ENCODE results near the gene BHLHE41. TPM values are rescaled to one million over a fixed set of nuclear protein-coding genes. Genes with fewer than 3 reads are reported as not detected.

Gene BHLHE41
- total RNA-seq, 1 donor from 2014 or later = 6.2 TPM

DNA sequence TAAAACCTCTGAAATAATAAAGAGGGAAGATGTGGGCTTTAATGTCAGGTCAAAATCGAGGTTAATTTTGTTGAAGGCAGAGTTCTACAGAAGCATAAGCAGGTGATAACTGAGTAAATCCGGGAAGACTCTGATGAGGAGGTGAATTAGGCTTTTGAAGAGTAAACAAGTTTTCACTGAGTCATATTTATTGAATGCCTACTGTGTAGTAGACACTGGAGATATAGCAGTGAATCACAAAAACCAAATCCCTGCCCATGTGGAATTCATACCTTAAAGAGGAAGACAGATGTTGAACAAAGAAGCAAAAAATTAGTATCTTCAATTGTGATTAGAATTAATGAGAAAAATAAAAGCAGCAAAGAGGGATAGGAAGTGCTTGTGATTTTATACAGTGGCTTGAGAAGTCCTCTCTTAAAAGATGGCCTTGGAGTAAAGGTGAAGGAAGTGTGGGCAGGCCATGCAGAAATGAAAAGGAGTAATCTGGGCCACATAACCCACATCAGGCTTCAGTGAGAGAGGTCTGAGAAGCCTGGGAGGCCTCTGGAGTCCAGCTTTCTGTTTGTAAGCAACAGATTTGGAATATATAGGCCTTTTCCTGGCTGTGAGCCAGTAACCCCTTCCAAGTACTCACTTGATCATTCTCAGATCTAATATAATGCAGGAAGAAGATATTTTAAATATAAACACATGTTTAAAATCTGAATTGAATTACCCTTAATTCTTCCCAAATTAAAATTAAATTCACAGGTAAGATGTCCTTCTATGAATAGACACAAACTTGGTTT lies 46.7 kb downstream of the BHLHE41 start:
- peak; percentile 63 for DNase-seq

Other genes starting within 250 kb of the BHLHE41 start
- gene RASSF8, start 166.4 kb downstream of the BHLHE41 start, total RNA-seq = 45.3 TPM
- 30.6 TPM for gene SSPN, start 70.5 kb upstream of the BHLHE41 start, total RNA-seq

Measured in skin of body (tissue), 2 donors.